Measurements from ENCODE around the gene TANC1. TPM values are rescaled to one million over a fixed set of nuclear protein-coding genes. Genes with fewer than 3 reads are reported as not detected.

Gene TANC1
- polyA plus RNA-seq, 1 donor from 2014 or later: 0.37 TPM

DNA sequence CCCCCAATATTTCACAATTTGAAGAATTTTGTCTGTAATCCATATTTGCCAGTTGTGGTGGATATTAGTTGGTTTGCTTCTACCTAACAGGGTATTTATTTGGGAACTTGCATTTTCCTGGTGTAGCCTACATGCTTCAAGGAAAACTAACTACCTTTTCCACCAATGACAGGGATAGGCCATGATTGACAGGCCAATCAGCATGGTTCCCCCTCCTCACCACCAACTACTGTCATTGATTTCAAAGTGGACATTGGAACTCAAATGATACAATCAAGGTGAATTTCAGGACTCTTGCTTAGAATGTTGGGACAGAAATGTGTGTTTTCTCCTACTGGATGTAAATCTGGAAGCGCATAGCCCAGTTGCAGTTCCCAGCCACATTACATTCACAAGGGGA lies 10.1 kb upstream of the TANC1 start:
- H3K4me3 ChIP-seq (ENCODE audit: low read length): no peak overlapping the region
- H3K27me3 ChIP-seq (ENCODE audit: insufficient read depth, low read depth, low read length): peaks cover 9% of the 10 kb centered on the region
- H3K9me3 ChIP-seq (ENCODE audit: low read length): no peaks in the 10 kb centered on the region
- H3K79me2 ChIP-seq (replicated peaks; ENCODE audit: insufficient read depth, low read length): no peaks in the 10 kb centered on the region
- no peaks in the 10 kb centered on the region for H3F3A ChIP-seq (ENCODE audit: insufficient read depth, low read length, poor library complexity, severe bottlenecking)
- no peaks in the 10 kb centered on the region for H3K36me3 ChIP-seq (ENCODE audit: insufficient read depth, low read length)
- no peak overlapping the region for H3K9ac ChIP-seq (ENCODE audit: low read length)
- H3K27ac ChIP-seq (ENCODE audit: low read length): no peak overlapping the region
- no peak overlapping the region for H3K4me2 ChIP-seq (ENCODE audit: low read length)
- H2AFZ ChIP-seq (ENCODE audit: low read depth, low read length): no peak overlapping the region
- no peaks in the 10 kb centered on the region for H3K9me2 ChIP-seq (ENCODE audit: insufficient read depth, low read length)
- no peak for TF ChIP-seq POLR2AphosphoS5 (IDR thresholded peaks at IDR 0.05)
- TF ChIP-seq EZH2 (IDR thresholded peaks at IDR 0.05; ENCODE audit: borderline replicate concordance, insufficient read depth, low read length, poor library complexity, severe bottlenecking): no peak
- TF ChIP-seq CTCF (IDR thresholded peaks at IDR 0.05; ENCODE audit: poor library complexity, severe bottlenecking): no peak
- TF ChIP-seq, protein P1, sequence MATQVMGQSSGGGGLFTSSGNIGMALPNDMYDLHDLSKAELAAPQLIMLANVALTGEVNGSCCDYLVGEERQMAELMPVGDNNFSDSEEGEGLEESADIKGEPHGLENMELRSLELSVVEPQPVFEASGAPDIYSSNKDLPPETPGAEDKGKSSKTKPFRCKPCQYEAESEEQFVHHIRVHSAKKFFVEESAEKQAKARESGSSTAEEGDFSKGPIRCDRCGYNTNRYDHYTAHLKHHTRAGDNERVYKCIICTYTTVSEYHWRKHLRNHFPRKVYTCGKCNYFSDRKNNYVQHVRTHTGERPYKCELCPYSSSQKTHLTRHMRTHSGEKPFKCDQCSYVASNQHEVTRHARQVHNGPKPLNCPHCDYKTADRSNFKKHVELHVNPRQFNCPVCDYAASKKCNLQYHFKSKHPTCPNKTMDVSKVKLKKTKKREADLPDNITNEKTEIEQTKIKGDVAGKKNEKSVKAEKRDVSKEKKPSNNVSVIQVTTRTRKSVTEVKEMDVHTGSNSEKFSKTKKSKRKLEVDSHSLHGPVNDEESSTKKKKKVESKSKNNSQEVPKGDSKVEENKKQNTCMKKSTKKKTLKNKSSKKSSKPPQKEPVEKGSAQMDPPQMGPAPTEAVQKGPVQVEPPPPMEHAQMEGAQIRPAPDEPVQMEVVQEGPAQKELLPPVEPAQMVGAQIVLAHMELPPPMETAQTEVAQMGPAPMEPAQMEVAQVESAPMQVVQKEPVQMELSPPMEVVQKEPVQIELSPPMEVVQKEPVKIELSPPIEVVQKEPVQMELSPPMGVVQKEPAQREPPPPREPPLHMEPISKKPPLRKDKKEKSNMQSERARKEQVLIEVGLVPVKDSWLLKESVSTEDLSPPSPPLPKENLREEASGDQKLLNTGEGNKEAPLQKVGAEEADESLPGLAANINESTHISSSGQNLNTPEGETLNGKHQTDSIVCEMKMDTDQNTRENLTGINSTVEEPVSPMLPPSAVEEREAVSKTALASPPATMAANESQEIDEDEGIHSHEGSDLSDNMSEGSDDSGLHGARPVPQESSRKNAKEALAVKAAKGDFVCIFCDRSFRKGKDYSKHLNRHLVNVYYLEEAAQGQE (IDR thresholded peaks at IDR 0.05; ENCODE audit: borderline replicate concordance): no peak
- no peak for TF ChIP-seq TAF1 (IDR thresholded peaks at IDR 0.05; ENCODE audit: low read depth)
- TF ChIP-seq EP300 (conservative IDR thresholded peaks at IDR 0.05; ENCODE audit: poor library complexity, severe bottlenecking): no peak
- no peaks in the 10 kb centered on the region for H4K20me1 ChIP-seq (ENCODE audit: insufficient read depth)

DNA sequence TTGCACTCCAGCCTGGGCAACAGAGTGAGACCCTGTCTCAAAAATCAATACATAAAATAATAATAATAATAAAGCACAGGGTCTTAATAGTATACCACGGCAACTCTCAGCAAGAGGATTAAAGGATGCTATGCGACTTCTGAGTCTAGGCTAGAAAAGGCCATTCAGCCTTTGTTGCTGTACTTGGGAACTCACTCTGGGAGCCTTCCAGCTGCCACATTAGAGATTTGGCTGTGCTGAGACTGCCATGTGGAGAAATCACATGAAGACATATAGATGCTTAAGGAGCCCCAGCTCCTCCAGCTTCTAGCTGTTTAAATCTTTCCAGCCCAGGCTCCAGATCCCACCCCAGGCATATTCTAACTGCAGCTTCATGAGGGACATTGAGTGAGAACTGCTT lies 8.2 kb upstream of the TANC1 start:
- peaks cover 27% of the 10 kb centered on the region for H3K27me3 ChIP-seq (ENCODE audit: insufficient read depth, low read depth, low read length)
- H4K20me1 ChIP-seq (ENCODE audit: insufficient read depth): no peaks in the 10 kb centered on the region
- H3K9me3 ChIP-seq (ENCODE audit: low read length): no peaks in the 10 kb centered on the region
- no peaks in the 10 kb centered on the region for H3K36me3 ChIP-seq (ENCODE audit: insufficient read depth, low read length)
- no peak overlapping the region for H3K27ac ChIP-seq (ENCODE audit: low read length)
- no peak overlapping the region for H3K4me2 ChIP-seq (ENCODE audit: low read length)
- no peak overlapping the region for H3K4me3 ChIP-seq (ENCODE audit: low read length)
- TF ChIP-seq RAD21 (conservative IDR thresholded peaks at IDR 0.05) (no peak), TAF1 (IDR thresholded peaks at IDR 0.05; ENCODE audit: low read depth) (no peak), SMC3 (conservative IDR thresholded peaks at IDR 0.05; ENCODE audit: poor library complexity) (no peak), EZH2 (IDR thresholded peaks at IDR 0.05; ENCODE audit: borderline replicate concordance, insufficient read depth, low read length, poor library complexity, severe bottlenecking) (no peak), POLR2AphosphoS5 (IDR thresholded peaks at IDR 0.05) (no peak)
- TF ChIP-seq, protein P1 (IDR thresholded peaks at IDR 0.05; ENCODE audit: borderline replicate concordance): no peak
- no peaks in the 10 kb centered on the region for H3F3A ChIP-seq (ENCODE audit: insufficient read depth, low read length, poor library complexity, severe bottlenecking)
- H3K79me2 ChIP-seq (replicated peaks; ENCODE audit: insufficient read depth, low read length): no peaks in the 10 kb centered on the region
- H3K9me2 ChIP-seq (ENCODE audit: insufficient read depth, low read length): no peaks in the 10 kb centered on the region
- no peak overlapping the region for H3K9ac ChIP-seq (ENCODE audit: low read length)
- no peak overlapping the region for H2AFZ ChIP-seq (ENCODE audit: low read depth, low read length)

Data from neural cell (in vitro differentiated cells).